Mesothelial cell of epicardium (in vitro differentiated cells): Measurements from ENCODE around the gene PPM1N. TPM values are rescaled to one million over a fixed set of nuclear protein-coding genes. Genes with fewer than 3 reads are reported as not detected.

Experiments
- DNase-seq, 2 experiments: peaks; one replicate each; pipeline ENCODE4 v3.0.0; 2021; ENCODE audit warnings: low spot score in 2 of 2; ENCODE audit not compliant: unreplicated experiment in 2 of 2
- H3K27ac Mint-ChIP-seq: 2 replicates; pipeline ENCODE4 v1.8.0; 2021; ENCODE audit warnings: mixed read lengths
- H3K27me3 Mint-ChIP-seq: 2 replicates; pipeline ENCODE4 v1.8.0; 2021; ENCODE audit warnings: low read depth, mixed read lengths
- H3K36me3 Mint-ChIP-seq: 2 replicates; pipeline ENCODE4 v1.8.0; 2021; ENCODE audit warnings: mixed read lengths
- H3K4me1 Mint-ChIP-seq: 2 replicates; pipeline ENCODE4 v1.8.0; 2021; ENCODE audit warnings: mixed read lengths
- H3K4me3 Mint-ChIP-seq: 2 replicates; pipeline ENCODE4 v1.8.0; 2021; ENCODE audit warnings: mild to moderate bottlenecking, moderate library complexity, mixed read lengths
- H3K9me3 Mint-ChIP-seq: 2 replicates; pipeline ENCODE4 v1.8.0; 2021; ENCODE audit warnings: mixed read lengths
- total RNA-seq: library from RNA; stranded (reverse); gene quantifications from 3 replicates; pipeline ENCODE4 v1.2.1, GENCODE V29; 2021
- TF ChIP-seq, protein P1 (sequence below): fragments of 200-600 bp; sonication (generic); IDR thresholded peaks from one replicate; pipeline ENCODE4 v1.5.0; 2021; ENCODE audit warnings: antibody characterized with exemption; ENCODE audit not compliant: unreplicated experiment

PPM1N gene
- total RNA-seq, 1 donor from 2014 or later = 0.60 TPM

DNA sequence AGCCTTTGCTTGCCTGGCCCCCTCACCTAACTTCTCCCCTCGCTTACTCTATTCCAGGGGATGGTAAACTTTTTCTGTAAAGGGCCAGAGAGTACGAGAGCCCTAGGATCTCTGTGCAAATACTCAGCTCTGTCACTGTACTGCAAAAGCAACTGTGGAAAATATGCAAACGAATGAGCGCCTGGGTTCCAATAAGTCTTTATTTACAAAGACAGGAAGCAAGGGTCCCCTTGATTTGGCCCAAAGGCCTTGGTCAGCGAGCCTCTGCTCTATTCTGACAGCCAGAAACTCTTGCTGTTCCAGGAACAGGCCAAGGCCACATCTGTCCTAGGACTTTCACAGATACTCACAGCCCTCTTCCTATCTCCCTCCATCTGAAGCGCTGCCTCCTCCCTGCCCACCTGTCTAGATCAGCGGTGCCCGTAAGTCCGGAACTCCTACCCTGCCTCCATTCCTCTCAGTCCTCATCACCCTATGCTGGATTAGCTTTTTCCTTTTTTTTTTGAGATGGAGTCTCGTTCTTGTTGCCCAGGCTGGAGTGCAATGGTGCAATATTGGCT, 49.0 kb downstream of the PPM1N start:
- DNase-seq = no peak
- no peaks in the 10 kb centered on the region for H3K27me3 Mint-ChIP-seq
- peaks cover 8% of the 10 kb centered on the region for H3K36me3 Mint-ChIP-seq
- H3K9me3 Mint-ChIP-seq = no peaks in the 10 kb centered on the region
- TF ChIP-seq, protein P1, sequence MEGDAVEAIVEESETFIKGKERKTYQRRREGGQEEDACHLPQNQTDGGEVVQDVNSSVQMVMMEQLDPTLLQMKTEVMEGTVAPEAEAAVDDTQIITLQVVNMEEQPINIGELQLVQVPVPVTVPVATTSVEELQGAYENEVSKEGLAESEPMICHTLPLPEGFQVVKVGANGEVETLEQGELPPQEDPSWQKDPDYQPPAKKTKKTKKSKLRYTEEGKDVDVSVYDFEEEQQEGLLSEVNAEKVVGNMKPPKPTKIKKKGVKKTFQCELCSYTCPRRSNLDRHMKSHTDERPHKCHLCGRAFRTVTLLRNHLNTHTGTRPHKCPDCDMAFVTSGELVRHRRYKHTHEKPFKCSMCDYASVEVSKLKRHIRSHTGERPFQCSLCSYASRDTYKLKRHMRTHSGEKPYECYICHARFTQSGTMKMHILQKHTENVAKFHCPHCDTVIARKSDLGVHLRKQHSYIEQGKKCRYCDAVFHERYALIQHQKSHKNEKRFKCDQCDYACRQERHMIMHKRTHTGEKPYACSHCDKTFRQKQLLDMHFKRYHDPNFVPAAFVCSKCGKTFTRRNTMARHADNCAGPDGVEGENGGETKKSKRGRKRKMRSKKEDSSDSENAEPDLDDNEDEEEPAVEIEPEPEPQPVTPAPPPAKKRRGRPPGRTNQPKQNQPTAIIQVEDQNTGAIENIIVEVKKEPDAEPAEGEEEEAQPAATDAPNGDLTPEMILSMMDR = no peak
- no peak overlapping the region for H3K27ac Mint-ChIP-seq
- peaks cover 4% of the 10 kb centered on the region for H3K4me1 Mint-ChIP-seq
- no peak overlapping the region for H3K4me3 Mint-ChIP-seq

DNA sequence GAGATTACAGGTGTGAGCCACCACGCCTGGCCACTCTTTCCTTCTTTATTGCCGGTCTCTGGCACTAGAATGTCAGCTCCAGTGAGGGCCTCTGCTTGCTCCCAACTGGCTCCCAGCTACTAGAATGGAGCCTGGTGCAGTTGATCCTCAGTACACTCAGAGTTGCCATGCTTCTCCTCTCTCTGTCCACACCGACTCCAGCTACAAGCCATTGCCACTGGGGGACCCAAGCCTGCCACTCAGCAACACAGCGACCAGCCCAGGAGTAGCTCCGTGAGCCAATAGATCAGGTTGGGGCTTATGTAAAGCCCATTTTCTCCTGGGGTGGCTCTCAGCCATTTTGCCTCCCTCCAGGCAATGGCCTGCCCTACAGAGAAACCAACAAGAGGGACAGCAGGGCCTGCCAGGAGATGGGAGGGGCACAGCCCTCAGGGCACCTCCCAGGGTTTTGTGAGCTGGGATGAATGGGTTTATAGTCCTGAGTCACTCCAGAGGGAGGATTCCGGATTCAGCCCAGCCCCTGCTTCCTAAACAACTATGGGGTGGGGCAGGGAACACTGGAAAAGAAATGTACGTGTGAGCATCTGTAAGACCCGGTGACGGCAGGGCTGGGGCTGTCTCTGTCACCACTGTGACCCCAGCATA, 49.8 kb downstream of the PPM1N start:
- Mint-ChIP-seq H3K9me3 (no peaks in the 10 kb centered on the region), H3K27me3 (no peaks in the 10 kb centered on the region), H3K4me1 (peaks cover 4% of the 10 kb centered on the region), H3K27ac (no peak overlapping the region), H3K36me3 (peaks cover 10% of the 10 kb centered on the region), H3K4me3 (no peak overlapping the region)
- TF ChIP-seq, protein P1 = no peak
- no peak for DNase-seq

Other genes with a start within 250 kb of the PPM1N start
- gene MARK4, start 247.2 kb upstream of the PPM1N start, total RNA-seq = 58.6 to 64.9 TPM (median 63.7 TPM) in 3 replicates
- gene CKM, start 175.6 kb upstream of the PPM1N start, total RNA-seq = not detected in 3 replicates
- 6.4 to 8.0 TPM (median 6.9 TPM) in 3 replicates for gene KLC3, start 157.7 kb upstream of the PPM1N start, total RNA-seq
- gene ERCC2, start 127.9 kb upstream of the PPM1N start, total RNA-seq = 62.7 to 64.4 TPM (median 64.1 TPM) in 3 replicates
- gene PPP1R13L, start 93.4 kb upstream of the PPM1N start, total RNA-seq = 58.0 to 64.0 TPM (median 58.7 TPM) in 3 replicates
- gene POLR1G, start 91.8 kb upstream of the PPM1N start, total RNA-seq = 6.7 to 7.5 TPM (median 6.7 TPM) in 3 replicates
- 92.8 to 100 TPM (median 96.4 TPM) in 3 replicates for gene ERCC1, start 74.5 kb upstream of the PPM1N start, total RNA-seq
- gene FOSB, start 30.4 kb upstream of the PPM1N start, total RNA-seq = 272 to 287 TPM (median 278 TPM) in 3 replicates
- gene RTN2, start 1.4 kb upstream of the PPM1N start, total RNA-seq = 15.2 to 18.1 TPM (median 16.7 TPM) in 3 replicates
- 49.3 to 54.8 TPM (median 53.8 TPM) in 3 replicates for gene VASP, start 9.0 kb downstream of the PPM1N start, total RNA-seq
- 11.6 to 13.3 TPM (median 11.8 TPM) in 3 replicates for gene OPA3, start 86.4 kb downstream of the PPM1N start, total RNA-seq
- 0.09 TPM in 1 of 3 replicates, not detected in the others for gene GPR4, start 103.8 kb downstream of the PPM1N start, total RNA-seq
- gene EML2, start 141.0 kb downstream of the PPM1N start, total RNA-seq = 33.8 to 36.9 TPM (median 34.2 TPM) in 3 replicates
- gene GIPR, start 169.8 kb downstream of the PPM1N start, total RNA-seq = 3.6 to 5.1 TPM (median 4.1 TPM) in 3 replicates
- gene SNRPD2, start 193.5 kb downstream of the PPM1N start, total RNA-seq = 440 to 462 TPM (median 461 TPM) in 3 replicates
- 8.0 to 10.6 TPM (median 9.1 TPM) in 3 replicates for gene QPCTL, start 194.2 kb downstream of the PPM1N start, total RNA-seq
- gene FBXO46, start 232.5 kb downstream of the PPM1N start, total RNA-seq = 30.6 to 37.3 TPM (median 36.6 TPM) in 3 replicates
- not detected in 3 replicates for gene MEIOSIN, start 235.0 kb downstream of the PPM1N start, total RNA-seq